Measurements from ENCODE around the gene TCF21. TPM values are rescaled to one million over a fixed set of nuclear protein-coding genes. Genes with fewer than 3 reads are reported as not detected.

Gene TCF21
- total and polyA plus RNA-seq, 2 of the 13 experiments (the other 11 are each of a cell fraction or from before 2014, with no cell fraction given) = not detected

GRCh38 chr6:133843098-133843497 is 45.8 kb upstream of the TCF21 start:
- no peak overlapping the region for H3K4me3 ChIP-seq (replicated peaks in 1 of 3; ENCODE audit: insufficient read depth in 1 of 3, low read depth in 2 of 3, low read length in 3 of 3)
- ATAC-seq (no peak), FAIRE-seq (no peak), DNase-seq (ENCODE audit: low spot score) (no peak)
- H3K4me1 ChIP-seq (ENCODE audit: insufficient read depth, low read length) = no peaks in the 10 kb centered on the region
- no peaks in the 10 kb centered on the region for H3K9me3 ChIP-seq (ENCODE audit: low read length)
- BruUV-seq (replicated peaks) = no TSS peak
- no peak for TF ChIP-seq FUBP1 (CRISPR knock-in tag; IDR thresholded peaks at IDR 0.05; ENCODE audit: borderline replicate concordance)
- peak; percentile 31; the same call in 1 of the 2 replicates for TF ChIP-seq CREB1 (IDR thresholded peaks at IDR 0.05)
- TF ChIP-seq CREB1 (CRISPR knock-in tag; IDR thresholded peaks at IDR 0.05) = no peak
- H2AFZ ChIP-seq (ENCODE audit: low read length) = no peak overlapping the region
- H3K9ac ChIP-seq (ENCODE audit: insufficient read depth, low read depth, low read length) = no peak overlapping the region
- no peaks in the 10 kb centered on the region for H3K27me3 ChIP-seq (ENCODE audit: control insufficient read depth in 1 of 2, insufficient read depth in 2 of 2, low read length in 2 of 2)
- H3K27ac ChIP-seq (ENCODE audit: extremely low read length, insufficient read depth, low read length) = no peak overlapping the region
- CTCF ChIA-PET (ENCODE audit: low intra/inter-chr PET ratio, low total read pairs) = no interaction called here
- intact Hi-C loops (cut with micrococcal nuclease; ENCODE audit: unreplicated experiment) = no loop called here
- H3K4me2 ChIP-seq (ENCODE audit: low read depth, low read length) = no peak overlapping the region
- H4K20me1 ChIP-seq (ENCODE audit: insufficient read depth, low read length) = no peaks in the 10 kb centered on the region
- no peaks in the 10 kb centered on the region for H3K36me3 ChIP-seq (replicated peaks in 1 of 2; ENCODE audit: control insufficient read depth in 1 of 2, insufficient read depth in 2 of 2, low read length in 2 of 2)
- POLR2A ChIA-PET = no interaction called here
- no peaks in the 10 kb centered on the region for H3K79me2 ChIP-seq (ENCODE audit: insufficient read depth, low read length)
- in situ Hi-C loops (cut with HindIII; ENCODE audit: extremely low pct_ligation_motif_present, low pct_unique_long_range_greater_than_20kb) = no loop called here
- WGBS (ENCODE audit: low lambda C conversion rate) = 8% methylated on average over 2 of the region's 2 CpGs

- H4K20me1 ChIP-seq (ENCODE audit: insufficient read depth, low read length) = no peaks in the 10 kb centered on the region
- no peak overlapping the region for H3K27ac ChIP-seq (ENCODE audit: extremely low read length, insufficient read depth, low read length)
- ChIA-PET CTCF (ENCODE audit: low intra/inter-chr PET ratio, low total read pairs) (no interaction called here), POLR2A (no interaction called here)
- H2AFZ ChIP-seq (ENCODE audit: low read length) = no peak overlapping the region
- H3K27me3 ChIP-seq (ENCODE audit: control insufficient read depth in 1 of 2, insufficient read depth in 2 of 2, low read length in 2 of 2) = no peaks in the 10 kb centered on the region
- BruUV-seq (replicated peaks) = no TSS peak
- no peak overlapping the region for H3K4me3 ChIP-seq (replicated peaks in 1 of 3; ENCODE audit: insufficient read depth in 1 of 3, low read depth in 2 of 3, low read length in 3 of 3)
- ATAC-seq (no peak), FAIRE-seq (no peak), DNase-seq (ENCODE audit: low spot score) (no peak)
- H3K9me3 ChIP-seq (ENCODE audit: low read length) = no peaks in the 10 kb centered on the region
- H3K79me2 ChIP-seq (ENCODE audit: insufficient read depth, low read length) = no peaks in the 10 kb centered on the region
- no peaks in the 10 kb centered on the region for H3K4me1 ChIP-seq (ENCODE audit: insufficient read depth, low read length)
- WGBS (ENCODE audit: low lambda C conversion rate) = 0% methylated on average over 1 of the region's 1 CpG
- intact Hi-C loops (cut with micrococcal nuclease; ENCODE audit: unreplicated experiment) (no loop called here), in situ Hi-C loops (cut with HindIII; ENCODE audit: extremely low pct_ligation_motif_present, low pct_unique_long_range_greater_than_20kb) (no loop called here)
- no peaks in the 10 kb centered on the region for H3K36me3 ChIP-seq (replicated peaks in 1 of 2; ENCODE audit: control insufficient read depth in 1 of 2, insufficient read depth in 2 of 2, low read length in 2 of 2)
- no peak overlapping the region for H3K4me2 ChIP-seq (ENCODE audit: low read depth, low read length)
- H3K9ac ChIP-seq (ENCODE audit: insufficient read depth, low read depth, low read length) = no peak overlapping the region
- TF ChIP-seq ZNF576 (CRISPR knock-in tag; IDR thresholded peaks at IDR 0.05) (no peak), HNRNPLL (IDR thresholded peaks at IDR 0.05; ENCODE audit: low read depth, low read length, poor library complexity, severe bottlenecking) (no peak), ZNF574 (CRISPR knock-in tag; IDR thresholded peaks at IDR 0.05) (no peak), FOXA1 (IDR thresholded peaks at IDR 0.05) (no peak), FOXA1 (CRISPR knock-in tag; IDR thresholded peaks at IDR 0.05) (no peak), ZFP37 (CRISPR knock-in tag; IDR thresholded peaks at IDR 0.05; ENCODE audit: borderline replicate concordance) (no peak), E2F5 (CRISPR knock-in tag; conservative IDR thresholded peaks at IDR 0.05) (no peak), ISX (CRISPR knock-in tag; conservative IDR thresholded peaks at IDR 0.05) (no peak), ATF7-NPFF (CRISPR knock-in tag; IDR thresholded peaks at IDR 0.05; ENCODE audit: low read depth) (no peak)
- TF ChIP-seq, protein P1, sequence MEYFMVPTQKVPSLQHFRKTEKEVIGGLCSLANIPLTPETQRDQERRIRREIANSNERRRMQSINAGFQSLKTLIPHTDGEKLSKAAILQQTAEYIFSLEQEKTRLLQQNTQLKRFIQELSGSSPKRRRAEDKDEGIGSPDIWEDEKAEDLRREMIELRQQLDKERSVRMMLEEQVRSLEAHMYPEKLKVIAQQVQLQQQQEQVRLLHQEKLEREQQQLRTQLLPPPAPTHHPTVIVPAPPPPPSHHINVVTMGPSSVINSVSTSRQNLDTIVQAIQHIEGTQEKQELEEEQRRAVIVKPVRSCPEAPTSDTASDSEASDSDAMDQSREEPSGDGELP (IDR thresholded peaks at IDR 0.05; ENCODE audit: borderline replicate concordance, low read depth) = no peak
These were observed 44.2 kb upstream of the TCF21 start for GRCh38 chr6:133844709-133845108.
